PC-9 (cell line): ENCODE results near the gene SLC37A2.

Source experiments
- EZH2 ChIP-seq: fragments of 200-600 bp; sonication (generic); IDR thresholded peaks from 2 replicates; pipeline ENCODE4 v1.8.0; 2017; ENCODE audit warnings: antibody characterized with exemption, low read depth
- TF ChIP-seq, protein P1 (sequence below): fragments of 200-600 bp; sonication (generic); conservative IDR thresholded peaks from 2 replicates; pipeline ENCODE4 v1.6.1; 2017; ENCODE audit warnings: mixed run types, antibody characterized with exemption, mild to moderate bottlenecking, moderate library complexity

DNA sequence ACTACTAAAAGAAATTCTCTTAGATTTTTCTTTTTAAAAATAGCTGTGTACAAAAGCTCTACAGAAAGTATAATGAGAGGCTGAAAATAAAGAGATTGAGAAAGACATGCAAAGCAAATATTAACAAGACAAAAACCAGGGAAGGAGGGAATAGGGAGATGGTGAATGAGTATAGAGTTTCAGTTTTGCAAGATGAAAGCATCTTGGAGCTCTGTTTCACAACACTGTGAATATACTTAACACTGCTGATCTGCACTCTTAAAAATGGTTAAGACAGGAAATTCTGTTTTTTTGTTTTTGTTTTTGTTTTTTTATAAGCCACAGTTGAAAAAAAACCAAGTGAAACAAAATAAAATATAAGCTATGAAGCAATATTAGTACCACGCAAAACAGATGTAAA is 42.8 kb downstream of the SLC37A2 start:
- TF ChIP-seq, protein P1, sequence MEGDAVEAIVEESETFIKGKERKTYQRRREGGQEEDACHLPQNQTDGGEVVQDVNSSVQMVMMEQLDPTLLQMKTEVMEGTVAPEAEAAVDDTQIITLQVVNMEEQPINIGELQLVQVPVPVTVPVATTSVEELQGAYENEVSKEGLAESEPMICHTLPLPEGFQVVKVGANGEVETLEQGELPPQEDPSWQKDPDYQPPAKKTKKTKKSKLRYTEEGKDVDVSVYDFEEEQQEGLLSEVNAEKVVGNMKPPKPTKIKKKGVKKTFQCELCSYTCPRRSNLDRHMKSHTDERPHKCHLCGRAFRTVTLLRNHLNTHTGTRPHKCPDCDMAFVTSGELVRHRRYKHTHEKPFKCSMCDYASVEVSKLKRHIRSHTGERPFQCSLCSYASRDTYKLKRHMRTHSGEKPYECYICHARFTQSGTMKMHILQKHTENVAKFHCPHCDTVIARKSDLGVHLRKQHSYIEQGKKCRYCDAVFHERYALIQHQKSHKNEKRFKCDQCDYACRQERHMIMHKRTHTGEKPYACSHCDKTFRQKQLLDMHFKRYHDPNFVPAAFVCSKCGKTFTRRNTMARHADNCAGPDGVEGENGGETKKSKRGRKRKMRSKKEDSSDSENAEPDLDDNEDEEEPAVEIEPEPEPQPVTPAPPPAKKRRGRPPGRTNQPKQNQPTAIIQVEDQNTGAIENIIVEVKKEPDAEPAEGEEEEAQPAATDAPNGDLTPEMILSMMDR = no peak
- TF ChIP-seq EZH2 = no peak
